ENCODE results near the gene TTLL10.

TTLL10 gene

DNA sequence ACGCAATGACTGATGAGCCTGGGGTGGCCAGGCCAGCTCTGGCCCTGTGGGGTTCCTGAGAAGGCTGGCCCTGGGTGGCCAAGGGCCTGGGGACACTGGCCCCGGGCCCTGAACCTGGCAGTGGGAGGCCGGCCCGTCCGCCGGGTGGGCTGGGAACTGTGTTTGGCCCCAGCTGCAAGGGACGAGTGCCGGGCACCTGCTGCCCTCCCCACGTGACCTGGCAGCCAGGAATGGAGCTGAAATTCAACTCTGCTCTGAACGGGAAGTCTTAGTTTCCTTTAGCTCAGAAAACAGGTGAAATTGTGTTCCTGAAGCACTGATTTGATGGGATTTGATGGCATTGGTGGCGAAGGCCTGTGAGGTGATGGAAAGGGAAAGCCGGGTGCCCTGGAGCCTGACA, 8.2 kb upstream of the TTLL10 start:
- Histone ChIP-seq H3K4me3 (no peak overlapping the region), H3K27ac (no peak overlapping the region)
- TF ChIP-seq, protein P1, sequence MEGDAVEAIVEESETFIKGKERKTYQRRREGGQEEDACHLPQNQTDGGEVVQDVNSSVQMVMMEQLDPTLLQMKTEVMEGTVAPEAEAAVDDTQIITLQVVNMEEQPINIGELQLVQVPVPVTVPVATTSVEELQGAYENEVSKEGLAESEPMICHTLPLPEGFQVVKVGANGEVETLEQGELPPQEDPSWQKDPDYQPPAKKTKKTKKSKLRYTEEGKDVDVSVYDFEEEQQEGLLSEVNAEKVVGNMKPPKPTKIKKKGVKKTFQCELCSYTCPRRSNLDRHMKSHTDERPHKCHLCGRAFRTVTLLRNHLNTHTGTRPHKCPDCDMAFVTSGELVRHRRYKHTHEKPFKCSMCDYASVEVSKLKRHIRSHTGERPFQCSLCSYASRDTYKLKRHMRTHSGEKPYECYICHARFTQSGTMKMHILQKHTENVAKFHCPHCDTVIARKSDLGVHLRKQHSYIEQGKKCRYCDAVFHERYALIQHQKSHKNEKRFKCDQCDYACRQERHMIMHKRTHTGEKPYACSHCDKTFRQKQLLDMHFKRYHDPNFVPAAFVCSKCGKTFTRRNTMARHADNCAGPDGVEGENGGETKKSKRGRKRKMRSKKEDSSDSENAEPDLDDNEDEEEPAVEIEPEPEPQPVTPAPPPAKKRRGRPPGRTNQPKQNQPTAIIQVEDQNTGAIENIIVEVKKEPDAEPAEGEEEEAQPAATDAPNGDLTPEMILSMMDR (IDR thresholded peaks at IDR 0.05) = no peak
- no peak for DNase-seq (ENCODE audit: low spot score)

DNA sequence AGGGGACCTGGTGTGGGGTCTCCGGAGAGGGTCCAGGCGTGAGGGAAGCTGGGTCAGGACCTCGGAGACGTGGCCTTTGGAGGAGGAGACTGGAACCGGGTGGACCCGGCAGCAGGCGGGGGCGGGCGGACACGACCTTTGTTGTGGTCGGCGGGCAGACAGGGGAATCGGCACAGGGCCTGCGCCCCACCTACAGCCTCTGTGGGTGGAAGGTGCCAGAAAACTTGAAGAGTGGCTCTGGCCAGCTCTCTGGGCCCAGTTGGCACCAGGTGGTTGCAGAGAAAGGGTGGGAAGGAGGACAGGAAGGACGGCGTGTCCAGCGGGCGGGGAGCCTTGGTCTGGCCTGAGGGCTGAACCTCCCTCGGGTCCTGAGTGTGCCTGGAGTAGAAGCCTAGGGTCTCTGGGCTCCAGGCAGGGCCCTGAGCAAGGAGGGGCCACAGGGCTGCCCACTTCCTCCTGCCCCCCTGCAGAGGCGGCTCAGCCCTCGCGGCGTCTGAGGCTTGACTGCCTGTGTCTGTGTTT, 7.7 kb upstream of the TTLL10 start:
- H3K27ac ChIP-seq = no peak overlapping the region

DNA sequence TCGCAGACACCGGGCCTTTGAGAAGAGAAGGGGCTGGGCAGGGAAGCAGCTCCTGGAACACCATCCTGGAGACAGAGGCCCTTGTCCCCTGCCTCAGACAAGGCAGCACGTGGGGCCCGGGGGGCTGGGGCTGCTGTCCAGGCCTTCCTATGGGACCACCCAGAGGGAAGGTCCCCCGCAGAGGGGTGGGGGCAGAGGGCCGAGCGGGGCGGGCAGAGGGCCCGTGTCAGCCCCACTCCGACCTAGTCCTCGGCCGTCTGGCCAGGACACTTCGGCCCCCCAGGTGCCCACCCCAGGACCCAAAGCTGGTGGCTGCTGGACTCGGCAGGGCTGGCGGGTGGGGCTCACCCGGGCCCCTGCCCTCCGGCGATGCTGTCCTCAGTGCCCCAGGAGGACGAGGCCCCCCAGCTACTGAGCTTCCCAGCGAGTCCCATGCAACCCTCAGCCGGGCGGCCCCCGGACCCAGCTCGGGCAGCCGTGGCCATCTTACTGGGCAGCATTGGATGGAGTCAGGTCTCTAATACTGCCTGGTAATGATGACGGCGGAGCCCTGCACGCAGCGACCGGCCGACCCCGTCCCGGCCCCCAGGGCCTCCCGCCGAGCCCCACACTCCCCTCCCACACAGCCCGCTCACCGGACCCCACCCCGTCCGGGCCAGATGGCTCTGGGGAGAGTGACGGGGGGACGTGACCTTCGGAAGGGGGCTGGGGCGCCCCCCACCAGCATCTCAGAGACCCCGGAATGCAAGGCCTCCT, 6.9 kb upstream of the TTLL10 start:
- TF ChIP-seq, protein P1 (IDR thresholded peaks at IDR 0.05) = no peak
- no peak for DNase-seq (ENCODE audit: low spot score)
- Histone ChIP-seq H3K4me3 (no peak overlapping the region), H3K27ac (no peak overlapping the region)

More for the DNA sequence above, 7.7 kb upstream of the TTLL10 start:
- TF ChIP-seq, protein P1 (IDR thresholded peaks at IDR 0.05) = no peak
- no peak for DNase-seq (ENCODE audit: low spot score)
- no peak overlapping the region for H3K4me3 ChIP-seq

DNA sequence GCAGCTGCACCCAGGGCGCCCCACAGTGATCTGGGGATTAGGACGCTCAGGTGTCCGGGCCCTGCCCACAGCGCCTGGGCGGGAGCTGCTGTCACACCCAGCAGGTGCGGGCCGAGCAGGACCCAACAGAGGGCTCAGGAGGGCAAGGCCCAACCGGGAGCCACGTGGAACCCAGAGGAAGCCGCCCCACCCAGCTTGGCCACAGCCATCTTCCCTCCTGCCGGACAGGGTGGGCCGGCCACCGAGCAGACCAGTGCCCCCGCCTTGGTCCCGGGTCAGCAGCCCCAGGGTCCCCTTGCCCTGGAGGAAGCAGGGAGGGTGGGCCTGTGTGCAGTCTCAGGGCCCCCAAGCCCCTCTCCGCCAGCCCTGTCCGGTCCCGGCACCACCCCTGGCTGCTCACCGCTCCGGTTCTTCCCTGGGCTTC, 6.3 kb upstream of the TTLL10 start:
- no peak overlapping the region for H3K27ac ChIP-seq
- TF ChIP-seq, protein P1 (IDR thresholded peaks at IDR 0.05) = no peak
- DNase-seq (ENCODE audit: low spot score) = no peak
- H3K4me3 ChIP-seq = no peak overlapping the region

DNA sequence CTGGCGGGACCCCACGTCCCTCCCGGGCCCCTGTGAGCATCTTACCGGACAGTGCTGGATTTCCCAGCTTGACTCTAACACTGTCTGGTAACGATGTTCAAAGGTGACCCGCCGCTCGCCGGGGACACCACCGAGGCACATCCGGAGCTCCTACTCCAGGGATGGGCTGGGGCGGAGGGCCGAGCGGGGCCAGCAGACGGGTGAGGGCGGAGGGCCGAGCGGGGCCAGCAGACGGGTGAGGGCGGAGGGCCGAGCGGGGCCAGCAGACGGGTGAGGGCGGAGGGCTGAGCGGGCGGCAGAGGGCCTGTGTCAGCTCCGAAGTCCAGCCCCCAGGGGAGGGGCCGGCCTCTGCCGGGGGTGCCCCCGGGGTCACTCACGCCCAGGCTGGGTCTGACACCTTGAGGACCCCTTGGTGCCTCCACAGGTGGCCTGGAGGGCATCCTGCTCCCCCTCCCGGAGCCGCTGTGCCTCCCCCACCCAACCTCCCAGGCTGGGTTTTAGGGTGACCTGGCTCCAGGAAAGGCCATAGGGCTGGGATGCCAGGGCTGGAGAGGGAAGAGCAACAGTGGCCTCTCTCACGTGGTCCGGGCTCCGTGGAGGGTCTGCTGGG, 5.7 kb upstream of the TTLL10 start:
- no peak overlapping the region for H3K27ac ChIP-seq
- no peak for DNase-seq (ENCODE audit: low spot score)

DNA sequence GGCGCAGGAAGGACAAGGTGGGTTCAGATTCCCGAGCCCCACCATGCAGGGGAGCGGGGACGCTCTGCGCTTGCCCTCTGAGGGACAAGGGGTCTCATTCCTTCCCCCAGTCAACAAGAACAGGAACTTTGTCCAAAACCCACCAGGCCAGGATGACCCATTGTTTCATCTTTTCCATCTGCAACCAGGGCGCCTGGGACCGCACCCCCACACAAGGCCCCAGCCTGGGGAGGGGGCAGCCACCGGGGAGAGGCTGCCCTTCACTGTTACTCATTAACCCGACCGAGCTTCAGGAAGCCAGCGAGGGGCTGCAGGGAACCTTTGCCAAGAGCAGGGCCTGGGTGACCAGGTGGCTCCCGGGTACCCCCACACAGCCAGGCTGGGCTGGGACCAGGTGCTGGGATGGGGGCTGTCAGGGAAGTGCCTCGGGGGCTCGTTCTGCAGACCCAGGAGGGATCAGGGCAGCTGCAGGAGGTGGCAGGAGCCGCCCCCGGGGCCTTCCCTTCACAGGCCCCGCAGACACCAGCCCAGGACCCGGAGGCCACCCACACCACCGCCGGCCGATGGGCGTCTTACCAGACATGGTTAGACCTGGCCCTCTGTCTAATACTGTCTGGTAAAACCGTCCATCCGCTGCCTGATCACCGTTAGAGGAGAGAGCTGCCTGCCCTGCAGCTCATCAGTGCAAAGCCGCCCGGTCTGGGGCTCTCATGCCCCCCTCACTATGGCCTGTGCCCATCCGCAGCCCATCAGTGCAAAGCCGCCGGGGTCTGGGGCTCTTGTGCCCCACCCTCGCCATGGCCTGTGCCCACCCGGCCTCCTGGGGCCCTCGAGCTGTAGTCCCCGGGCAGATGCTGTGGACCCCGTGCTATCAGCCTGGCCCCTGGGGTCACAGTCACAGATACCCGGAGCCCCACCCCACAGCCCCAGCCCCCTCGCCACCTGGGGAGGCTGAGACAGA, 4.9 kb upstream of the TTLL10 start:
- TF ChIP-seq, protein P1 (IDR thresholded peaks at IDR 0.05) = no peak

More for the DNA sequence above, 5.7 kb upstream of the TTLL10 start:
- TF ChIP-seq, protein P1 (IDR thresholded peaks at IDR 0.05) = no peak
- no peak overlapping the region for H3K4me3 ChIP-seq

More for the DNA sequence above, 4.9 kb upstream of the TTLL10 start:
- no peak for DNase-seq (ENCODE audit: low spot score)
- Histone ChIP-seq H3K4me3 (no peak overlapping the region), H3K27ac (no peak overlapping the region)
